H1 (cell line): ENCODE results near the gene ASMTL. TPM values are rescaled to one million over a fixed set of nuclear protein-coding genes. Genes with fewer than 3 reads are reported as not detected.

Experiments
- CTCF ChIA-PET: fragments of 300-600 bp; sonication (Branson Sonifier 250); formaldehyde crosslinking; loops from one replicate; lab custom pipeline; 2021; ENCODE audit not compliant: partially characterized antibody; lab: Charles Lee
- POLR2A ChIA-PET: fragments of 300-600 bp; sonication (Branson Sonifier 250); formaldehyde crosslinking; loops from one replicate; lab custom pipeline; 2021; ENCODE audit warnings: inconsistent platforms; ENCODE audit not compliant: partially characterized antibody; lab: Charles Lee
- DNase-seq, 2 experiments: peaks; one replicate each; pipeline versions ENCODE4 v3.0.0 to v3.0.0-alpha.2; 2010 to 2022; ENCODE audit warnings: low spot score in 2 of 2, low read depth in 1 of 2, mixed read lengths in 1 of 2
- FAIRE-seq: peaks from 2 replicates; lab custom pipeline; 2011; peaks lifted over from hg19 to GRCh38; lab: Jason Lieb, UNC
- H2AFZ ChIP-seq: 2 replicates; pipeline ENCODE4 v1.8.1; 2012; ENCODE audit warnings: low read length, inconsistent platforms
- H2AK5ac ChIP-seq: 2 replicates; pipeline ENCODE4 v1.6.1; 2013; ENCODE audit warnings: low read depth, low read length
- H2BK120ac ChIP-seq: replicated peaks from 2 replicates; pipeline ENCODE3; 2013; ENCODE audit warnings: low read depth, low read length, inconsistent platforms
- H2BK12ac ChIP-seq: 2 replicates; pipeline ENCODE4 v1.6.1; 2013; ENCODE audit warnings: low read depth, low read length
- H2BK15ac ChIP-seq: 2 replicates; pipeline ENCODE4 v1.6.1; 2013; ENCODE audit warnings: low read length
- H2BK20ac ChIP-seq: 2 replicates; pipeline ENCODE4 v1.6.1; 2013; ENCODE audit warnings: low read length
- H2BK5ac ChIP-seq: 2 replicates; pipeline ENCODE4 v1.6.1; 2013; ENCODE audit warnings: low read depth, low read length
- H3K14ac ChIP-seq: 2 replicates; pipeline ENCODE4 v1.6.1; 2013; ENCODE audit warnings: inconsistent platforms; ENCODE audit not compliant: insufficient read length
- H3K18ac ChIP-seq: 2 replicates; pipeline ENCODE4 v1.6.1; 2013; ENCODE audit warnings: low read length; ENCODE audit errors: extremely low read depth
- H3K23ac ChIP-seq: 2 replicates; pipeline ENCODE4 v1.6.1; 2013; ENCODE audit warnings: inconsistent platforms; ENCODE audit not compliant: insufficient read length
- H3K23me2 ChIP-seq: 2 replicates; pipeline ENCODE4 v1.6.1; 2013; ENCODE audit warnings: low read depth, low read length
- H3K27ac ChIP-seq: 2 replicates; pipeline ENCODE4 v1.6.1; 2011; ENCODE audit warnings: low read depth, low read length, inconsistent platforms
- H3K27me3 ChIP-seq, 4 experiments: replicated peaks in 1 of 4; 1 replicate in 1 of 4; 2 replicates in 3 of 4; pipeline versions ENCODE4 v1.6.1 to v1.8.1; 2011 to 2013; ENCODE audit warnings: low read length in 3 of 4, mild to moderate bottlenecking in 3 of 4, inconsistent platforms in 2 of 4, mixed read lengths in 2 of 4, moderate library complexity in 1 of 4; ENCODE audit not compliant: control insufficient read depth in 3 of 4, insufficient read depth in 3 of 4; ENCODE audit errors: extremely low read depth in 1 of 4
- H3K36me3 ChIP-seq, 4 experiments: 2 replicates each; pipeline versions ENCODE4 v1.6.1 to v1.8.1; 2011 to 2013; ENCODE audit warnings: mild to moderate bottlenecking in 4 of 4, low read length in 3 of 4, moderate library complexity in 2 of 4, control low read depth in 1 of 4, inconsistent platforms in 1 of 4; ENCODE audit not compliant: insufficient read depth in 4 of 4, control insufficient read depth in 2 of 4
- H3K4ac ChIP-seq: replicated peaks from 2 replicates; pipeline ENCODE3; 2013; ENCODE audit warnings: low read length, low read depth, mixed read lengths, inconsistent platforms; ENCODE audit not compliant: insufficient read length
- H3K4me1 ChIP-seq, 4 experiments: replicated peaks in 1 of 4; 1 replicate in 1 of 4; 2 replicates in 3 of 4; pipeline versions ENCODE4 v1.6.1 to v1.8.1; 2011 to 2013; ENCODE audit warnings: low read length in 3 of 4, inconsistent platforms in 2 of 4, mixed read lengths in 1 of 4; ENCODE audit not compliant: insufficient read depth in 4 of 4, control insufficient read depth in 3 of 4
- H3K4me2 ChIP-seq, 2 experiments: 2 replicates each; pipeline versions ENCODE4 v1.6.1 to v1.8.1; 2011 to 2013; ENCODE audit warnings: low read depth in 2 of 2, low read length in 2 of 2, control low read depth in 1 of 2, inconsistent platforms in 1 of 2, mild to moderate bottlenecking in 1 of 2; ENCODE audit not compliant: insufficient read depth in 1 of 2
- H3K4me3 ChIP-seq, 4 experiments: fragments of 200-600, 300-600 bp in 1 of 4; sonication (generic), shearing (Covaris generic), sonication (Bioruptor Twin) in 1 of 4; 2 replicates each; pipeline versions ENCODE4 v1.5.1 to v1.8.1; 2011 to 2016; ENCODE audit warnings: low read length in 4 of 4, low read depth in 3 of 4, control low read depth in 2 of 4, inconsistent platforms in 2 of 4, mild to moderate bottlenecking in 2 of 4, mixed read lengths in 1 of 4, moderate library complexity in 1 of 4; ENCODE audit not compliant: insufficient read depth in 2 of 4; ENCODE audit errors: extremely low read depth in 1 of 4
- H3K56ac ChIP-seq: replicated peaks from 2 replicates; pipeline ENCODE3; 2013; ENCODE audit warnings: low read depth, mild to moderate bottlenecking, mixed read lengths, low read length, inconsistent platforms; ENCODE audit not compliant: insufficient read length
- H3K79me1 ChIP-seq: 2 replicates; pipeline ENCODE4 v1.6.1; 2013; ENCODE audit warnings: low read depth, low read length, control low read depth
- H3K79me2 ChIP-seq, 2 experiments: 2 replicates each; pipeline versions ENCODE4 v1.6.1 to v1.8.1; 2012 to 2013; ENCODE audit warnings: low read length in 2 of 2, mild to moderate bottlenecking in 2 of 2, inconsistent platforms in 1 of 2; ENCODE audit not compliant: insufficient read depth in 2 of 2, control insufficient read depth in 1 of 2
- H3K9ac ChIP-seq, 4 experiments: replicated peaks in 1 of 4; 1 replicate in 1 of 4; 2 replicates in 3 of 4; pipeline versions ENCODE4 v1.6.1 to v1.8.1; 2011 to 2013; ENCODE audit warnings: low read depth in 3 of 4, low read length in 3 of 4, control low read depth in 2 of 4, mild to moderate bottlenecking in 2 of 4, moderate library complexity in 2 of 4, inconsistent platforms in 1 of 4; ENCODE audit errors: extremely low read depth in 1 of 4
- H3K9me3 ChIP-seq, 2 experiments: 2 replicates each; pipeline versions ENCODE4 v1.6.1 to v1.8.1; 2012 to 2013; ENCODE audit warnings: mild to moderate bottlenecking in 2 of 2, moderate library complexity in 2 of 2, control low read depth in 1 of 2, inconsistent platforms in 1 of 2, low read depth in 1 of 2, low read length in 1 of 2, mixed read lengths in 1 of 2; ENCODE audit not compliant: insufficient read depth in 2 of 2
- H4K20me1 ChIP-seq, 2 experiments: replicated peaks in 1 of 2; 2 replicates each; pipeline versions ENCODE3 to v1.8.1; 2011 to 2013; ENCODE audit warnings: inconsistent platforms in 2 of 2, low read length in 2 of 2, mild to moderate bottlenecking in 1 of 2; ENCODE audit not compliant: insufficient read depth in 2 of 2, control insufficient read depth in 1 of 2
- H4K5ac ChIP-seq: 2 replicates; pipeline ENCODE4 v1.6.1; 2013; ENCODE audit warnings: low read length, low read depth, mixed read lengths, inconsistent platforms; ENCODE audit not compliant: insufficient read length
- H4K8ac ChIP-seq: 2 replicates; pipeline ENCODE4 v1.8.0; 2013; ENCODE audit warnings: mild to moderate bottlenecking, moderate library complexity, low read length, inconsistent platforms; ENCODE audit not compliant: insufficient read depth; ENCODE audit errors: extremely low read depth
- H4K91ac ChIP-seq: replicated peaks from 2 replicates; pipeline ENCODE3; 2013; ENCODE audit warnings: low read length, mixed read lengths, inconsistent platforms; ENCODE audit not compliant: insufficient read length
- CBX8 ChIP-seq: fragments of 300-800, 300-1000 bp; sonication (generic); IDR thresholded peaks from 2 replicates; pipeline ENCODE4 v1.7.1; 2016; ENCODE audit warnings: low read depth, low read length, borderline replicate concordance
- FOSL1 ChIP-seq: IDR thresholded peaks from 2 replicates; pipeline ENCODE4 v1.6.1; 2011; ENCODE audit warnings: mild to moderate bottlenecking, low read depth, low read length, moderate library complexity; ENCODE audit not compliant: insufficient read depth
- TEAD4 ChIP-seq: IDR thresholded peaks from 2 replicates; pipeline ENCODE4 v1.6.1; 2012; ENCODE audit warnings: low read depth, low read length, inconsistent platforms, mixed read lengths
- WGBS, 2 experiments: shearing (Covaris generic) in 1 of 2; methylation state at CpG; one replicate each; pipeline versions ENCODE4 v1.1.6 to v1.1.7; 2013 to 2015; ENCODE audit warnings: low lambda C conversion rate in 2 of 2, mixed read lengths in 2 of 2, inconsistent platforms in 1 of 2, low coverage in 1 of 2, missing lambda C conversion rate in 1 of 2; ENCODE audit not compliant: insufficient replicate concordance in 2 of 2, insufficient coverage in 1 of 2, insufficient read length in 1 of 2; ENCODE audit errors: extremely low coverage in 1 of 2, missing lambda C conversion rate in 1 of 2; 5-methylcytosine and 5-hydroxymethylcytosine counted together
- polyA plus RNA-seq, 7 experiments: library from polyadenylated mRNA; depleted of rRNA in 3 of 7; stranded (reverse) in 5 of 7; unstranded in 2 of 7; fragments of >200 nt in 5 of 7; fragments of 200-250 nt in 2 of 7; gene quantifications; 1 replicate in 5 of 7; 2 replicates in 1 of 7; 4 replicates in 1 of 7; pipeline versions ENCODE4 v1.2.1 to v1.2.3, GENCODE V29; 2011 to 2013; ENCODE audit warnings: missing spikeins in 2 of 7, mixed read lengths in 2 of 7
- total RNA-seq: library from RNA; stranded (reverse); fragmentation: NEBNext Ultra II Directional; extraction: Animal tissue kit (Norgen Biotek cat#: 25700); gene quantifications from 2 replicates; pipeline ENCODE4 v1.2.1, GENCODE V29; 2021

Gene ASMTL
- total and polyA plus RNA-seq, 2 of the 8 experiments (the other 6 are each of a cell fraction or from before 2014, with no cell fraction given) = 75.6 to 81.4 TPM

DNA sequence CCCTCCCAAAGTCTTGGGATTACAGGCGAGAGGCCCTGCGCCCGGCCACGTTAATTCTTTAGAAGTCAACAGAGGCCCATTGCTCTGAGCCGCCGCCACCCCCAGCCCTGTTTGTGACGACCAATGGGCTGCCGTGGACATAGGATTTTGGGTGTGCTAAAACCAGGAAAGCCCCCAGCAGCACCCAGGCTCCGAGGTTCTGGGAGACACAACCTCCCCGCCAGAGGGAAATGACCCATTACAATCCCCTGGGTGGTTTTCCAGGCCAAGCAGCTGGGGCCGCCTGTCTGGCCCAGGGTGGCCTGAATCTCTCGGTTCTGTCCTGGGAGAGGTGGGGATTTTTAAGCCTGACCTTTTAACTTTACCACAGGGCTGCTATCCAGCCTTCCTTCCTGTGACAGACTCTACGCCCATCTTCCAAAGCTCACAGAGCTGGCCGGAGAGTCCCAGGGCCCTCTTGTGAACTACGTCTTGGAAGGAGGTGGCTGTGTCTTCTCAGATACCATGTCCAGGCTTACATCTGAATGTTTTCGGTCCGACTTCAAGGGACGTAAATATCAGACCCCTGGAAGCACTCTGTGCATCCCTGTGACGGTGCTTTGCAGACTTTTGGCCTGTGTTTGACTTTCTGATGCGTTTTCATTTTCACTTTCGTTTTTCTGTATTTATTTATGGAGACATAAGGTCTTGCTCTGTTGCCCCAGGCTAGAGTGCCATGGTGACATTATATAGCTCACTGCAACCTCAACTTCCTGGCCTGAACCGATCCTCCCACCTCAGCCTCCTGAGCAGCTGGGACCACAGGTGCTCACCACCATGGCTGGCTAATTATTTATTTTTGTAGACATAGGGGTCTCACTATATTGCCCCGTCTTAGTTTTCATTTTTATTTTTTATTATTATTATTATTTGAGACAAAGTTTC lies 48.3 kb upstream of the ASMTL start:
- no peak overlapping the region for H2BK5ac ChIP-seq
- no peak overlapping the region for H2AFZ ChIP-seq
- H2BK20ac ChIP-seq = no peak overlapping the region
- no peaks in the 10 kb centered on the region for H3K79me2 ChIP-seq
- H3K56ac ChIP-seq = no peak overlapping the region
- no peaks in the 10 kb centered on the region for H3K79me1 ChIP-seq
- no peak overlapping the region for H3K9ac ChIP-seq
- no peak overlapping the region for H3K4me2 ChIP-seq
- no peak overlapping the region for H3K27ac ChIP-seq
- DNase-seq (peak in 1 of 2 experiments; percentile 37), FAIRE-seq (no peak)
- no peak overlapping the region for H2BK120ac ChIP-seq
- no peak overlapping the region for H2AK5ac ChIP-seq
- no peaks in the 10 kb centered on the region for H3K27me3 ChIP-seq
- no peak overlapping the region for H3K4me3 ChIP-seq
- no peak for TF ChIP-seq CBX8
- no peak for TF ChIP-seq FOSL1
- no peak for TF ChIP-seq TEAD4
- H3K4ac ChIP-seq = no peak overlapping the region
- 91% methylated on average over 23 of the region's 23 CpGs; no CpG with 5 or more reads in 1 of the 2 experiments for WGBS, 2 experiments
- H4K5ac ChIP-seq = no peak overlapping the region
- no peak overlapping the region for H2BK12ac ChIP-seq
- H3K36me3 ChIP-seq = no peaks in the 10 kb centered on the region
- no peak overlapping the region for H3K18ac ChIP-seq
- H2BK15ac ChIP-seq = no peak overlapping the region
- H4K91ac ChIP-seq = no peak overlapping the region
- ChIA-PET CTCF (no interaction called here), POLR2A (no interaction called here)
- H3K23ac ChIP-seq = no peak overlapping the region
- no peak overlapping the region for H4K8ac ChIP-seq
- no peaks in the 10 kb centered on the region for H3K4me1 ChIP-seq
- H4K20me1 ChIP-seq = no peaks in the 10 kb centered on the region
- H3K23me2 ChIP-seq = no peaks in the 10 kb centered on the region
- no peaks in the 10 kb centered on the region for H3K9me3 ChIP-seq
- no peak overlapping the region for H3K14ac ChIP-seq
